Activated B cell treated with CpG ODN at 0.5 μM for 24 hours (primary cell): ENCODE measurements around the gene C19orf81. TPM values are rescaled to one million over a fixed set of nuclear protein-coding genes. Genes with fewer than 3 reads are reported as not detected.

ENCODE experiments used
- ATAC-seq: fragments of 200-7000 bp; cut with Tn5 transposase; one replicate; pipeline ENCODE4 v1.10.0; 2021; ENCODE audit warnings: low read depth, mild to moderate bottlenecking, moderate library complexity
- CTCF ChIA-PET: fragments of 350-600 bp; sonication (Branson Sonifier 250); formaldehyde crosslinking; loops from one replicate; lab custom pipeline; 2021; ENCODE audit warnings: antibody characterized with exemption; lab: Charles Lee
- POLR2A ChIA-PET: fragments of 350-600 bp; sonication (Branson Sonifier 250); formaldehyde crosslinking; loops from one replicate; lab custom pipeline; 2021; ENCODE audit warnings: antibody characterized with exemption; lab: Charles Lee
- DNase-seq: peaks from one replicate; pipeline ENCODE4 v3.0.0; 2022
- H3K27ac Mint-ChIP-seq: one replicate; pipeline ENCODE4 v1.8.0; 2020; ENCODE audit warnings: mixed read lengths
- H3K27me3 Mint-ChIP-seq: one replicate; pipeline ENCODE4 v1.8.0; 2021; ENCODE audit warnings: mixed read lengths
- H3K36me3 Mint-ChIP-seq: one replicate; pipeline ENCODE4 v1.8.0; 2021; ENCODE audit warnings: low read depth, mixed read lengths
- H3K4me1 Mint-ChIP-seq: one replicate; pipeline ENCODE4 v1.8.0; 2021; ENCODE audit warnings: mixed read lengths
- H3K4me3 Mint-ChIP-seq: one replicate; pipeline ENCODE4 v1.8.0; 2020; ENCODE audit warnings: mild to moderate bottlenecking, mixed read lengths
- H3K9me3 Mint-ChIP-seq: one replicate; pipeline ENCODE4 v1.8.0; 2020; ENCODE audit warnings: mixed read lengths
- intact Hi-C: fragments of 100-400 bp; cut with micrococcal nuclease; formaldehyde crosslinking; loops from one replicate; pipeline ENCODE4 v1.15.1; 2024
- total RNA-seq: library from RNA; stranded (reverse); gene quantifications from 2 replicates; pipeline ENCODE4 v1.2.3, GENCODE V29; 2022
- TF ChIP-seq, protein P1 (sequence below): fragments of 200-600 bp; IDR thresholded peaks from one replicate; pipeline ENCODE4 v1.8.0; 2022; ENCODE audit warnings: antibody characterized with exemption, mild to moderate bottlenecking

C19orf81 gene
- 0.69 TPM in 1 of 2 replicates, not detected in the other for total RNA-seq

DNA sequence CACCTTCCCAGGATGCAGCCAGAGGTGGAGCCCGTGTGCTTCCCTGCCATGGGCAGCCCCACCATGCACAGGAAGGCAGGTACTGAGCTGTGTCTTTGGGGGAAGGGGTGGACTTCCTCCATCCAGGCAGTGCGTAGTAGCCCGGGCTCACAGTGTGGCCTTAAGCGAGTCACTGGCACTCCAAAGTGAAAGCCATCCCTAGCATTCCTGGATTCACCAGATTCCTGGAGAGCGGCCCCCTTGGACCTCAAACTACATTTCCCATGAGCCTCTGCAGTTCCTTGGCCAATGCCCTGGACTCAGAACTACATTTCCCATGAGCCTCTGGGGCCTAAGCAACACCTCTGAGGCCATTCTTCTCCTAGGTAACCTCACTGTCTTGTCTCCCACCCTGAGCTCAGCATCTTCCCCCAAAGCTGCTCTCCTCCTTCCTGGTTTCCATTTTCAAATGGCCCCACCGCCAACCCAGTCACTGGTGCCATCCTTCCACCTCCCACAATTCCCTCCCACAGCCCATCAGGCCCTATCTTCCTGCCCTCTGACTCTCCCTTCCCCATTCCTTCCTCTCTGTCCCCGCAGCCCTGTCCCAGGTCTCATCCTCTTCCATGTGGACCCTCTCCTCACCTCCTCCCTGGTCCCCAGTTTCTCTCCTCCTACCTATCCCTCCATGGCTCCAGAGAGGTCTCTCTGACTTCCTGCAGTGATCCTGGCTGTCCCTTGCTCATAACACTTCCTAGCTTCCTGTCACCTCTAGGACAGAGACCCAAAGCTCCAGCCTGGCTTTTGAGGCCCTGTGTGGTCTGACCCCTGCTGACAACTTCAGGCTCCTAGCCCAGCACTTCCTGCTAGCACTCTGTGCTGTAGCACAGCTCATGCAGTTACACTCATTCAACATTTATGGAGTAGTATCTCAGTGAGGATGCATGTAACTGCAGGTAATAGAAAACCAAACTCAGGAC is at the start of gene C19orf81:
TSS of gene C19orf81 (plus strand) at position 13 of the 959 bp plus-strand sequence. CDS start at position 13, 0 bp downstream.
- Mint-ChIP-seq H3K4me1 (no peaks in the 10 kb centered on the region), H3K36me3 (no peaks in the 10 kb centered on the region), H3K27me3 (peaks cover 26% of the 10 kb centered on the region), H3K27ac (no peak within 1 kb of the TSS), H3K4me3 (no peak within 1 kb of the TSS), H3K9me3 (peaks cover 4% of the 10 kb centered on the region)
- ATAC-seq (no peak), DNase-seq (no peak)
- intact Hi-C loops = no loop called here
- TF ChIP-seq, protein P1, sequence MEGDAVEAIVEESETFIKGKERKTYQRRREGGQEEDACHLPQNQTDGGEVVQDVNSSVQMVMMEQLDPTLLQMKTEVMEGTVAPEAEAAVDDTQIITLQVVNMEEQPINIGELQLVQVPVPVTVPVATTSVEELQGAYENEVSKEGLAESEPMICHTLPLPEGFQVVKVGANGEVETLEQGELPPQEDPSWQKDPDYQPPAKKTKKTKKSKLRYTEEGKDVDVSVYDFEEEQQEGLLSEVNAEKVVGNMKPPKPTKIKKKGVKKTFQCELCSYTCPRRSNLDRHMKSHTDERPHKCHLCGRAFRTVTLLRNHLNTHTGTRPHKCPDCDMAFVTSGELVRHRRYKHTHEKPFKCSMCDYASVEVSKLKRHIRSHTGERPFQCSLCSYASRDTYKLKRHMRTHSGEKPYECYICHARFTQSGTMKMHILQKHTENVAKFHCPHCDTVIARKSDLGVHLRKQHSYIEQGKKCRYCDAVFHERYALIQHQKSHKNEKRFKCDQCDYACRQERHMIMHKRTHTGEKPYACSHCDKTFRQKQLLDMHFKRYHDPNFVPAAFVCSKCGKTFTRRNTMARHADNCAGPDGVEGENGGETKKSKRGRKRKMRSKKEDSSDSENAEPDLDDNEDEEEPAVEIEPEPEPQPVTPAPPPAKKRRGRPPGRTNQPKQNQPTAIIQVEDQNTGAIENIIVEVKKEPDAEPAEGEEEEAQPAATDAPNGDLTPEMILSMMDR = no peak
- CTCF ChIA-PET = interaction anchor here (1.2 kb wide), 1 partner anchor 514 kb away, joined by 3 read pairs; no protein-coding TSS in a partner anchor
- POLR2A ChIA-PET = no interaction called here

DNA sequence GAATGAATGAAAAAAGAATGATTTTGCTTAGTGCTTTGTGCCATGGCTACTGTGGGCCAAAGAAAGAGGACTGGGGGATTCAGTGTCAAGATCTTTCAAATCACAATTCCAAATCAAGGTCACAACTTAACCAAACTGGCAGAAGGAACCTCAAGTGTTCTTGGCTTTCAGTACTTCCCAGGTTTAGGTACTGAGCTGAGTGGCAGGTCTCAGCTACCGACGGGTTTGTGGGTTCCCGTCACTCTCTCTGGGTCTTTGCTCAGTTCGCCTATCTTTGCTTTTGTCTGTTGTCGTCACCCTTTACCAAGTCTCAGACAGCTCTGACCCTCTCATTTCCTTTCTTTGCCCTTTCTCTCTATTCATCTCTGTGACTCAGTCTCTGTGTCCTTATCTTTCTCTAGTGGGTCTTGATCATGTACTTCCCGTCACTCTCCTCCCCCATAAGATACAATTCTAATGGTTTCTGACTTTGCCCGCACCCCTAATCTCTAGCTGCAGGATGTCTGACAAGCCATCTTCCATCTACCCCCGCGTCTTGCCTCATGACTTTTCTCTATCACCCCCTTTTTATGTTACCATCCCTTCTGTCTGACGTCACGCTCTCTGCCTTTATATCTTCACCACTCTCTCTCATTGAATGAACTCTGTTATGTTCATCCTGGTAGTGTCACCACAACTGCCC is 47.7 kb upstream of the C19orf81 start:
- ChIA-PET CTCF (no interaction called here), POLR2A (no interaction called here)
- DNase-seq (no peak), ATAC-seq (no peak)
- intact Hi-C loops = no loop called here
- Mint-ChIP-seq H3K9me3 (no peaks in the 10 kb centered on the region), H3K36me3 (no peaks in the 10 kb centered on the region), H3K27ac (no peak overlapping the region), H3K27me3 (peaks cover 32% of the 10 kb centered on the region), H3K4me3 (no peak overlapping the region), H3K4me1 (no peaks in the 10 kb centered on the region)
- TF ChIP-seq, protein P1 = no peak

DNA sequence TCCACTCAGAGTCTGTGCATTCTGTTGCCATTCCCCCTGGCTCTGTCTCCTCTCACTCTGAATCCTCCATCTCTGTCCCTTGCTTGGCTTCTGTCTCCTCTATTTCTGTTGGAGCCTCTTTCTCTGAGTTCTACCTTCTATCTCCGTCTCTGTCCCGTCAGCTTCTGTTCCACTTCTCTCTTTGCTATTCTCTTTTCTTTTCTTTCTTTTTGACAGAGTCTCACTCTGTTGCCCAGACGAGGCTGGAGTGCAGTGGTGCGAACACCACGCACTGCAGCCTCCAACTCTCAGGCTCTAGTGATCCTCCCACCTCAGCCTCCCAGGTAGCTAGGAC is 47.2 kb upstream of the C19orf81 start:
- ChIA-PET CTCF (no interaction called here), POLR2A (no interaction called here)
- ATAC-seq (no peak), DNase-seq (no peak)
- intact Hi-C loops = no loop called here
- H3K27ac Mint-ChIP-seq = no peak overlapping the region
- H3K9me3 Mint-ChIP-seq = no peaks in the 10 kb centered on the region
- peaks cover 34% of the 10 kb centered on the region for H3K27me3 Mint-ChIP-seq
- H3K4me3 Mint-ChIP-seq = no peak overlapping the region
- H3K4me1 Mint-ChIP-seq = no peaks in the 10 kb centered on the region
- TF ChIP-seq, protein P1 = no peak
- no peaks in the 10 kb centered on the region for H3K36me3 Mint-ChIP-seq

- POLR2A ChIA-PET = no interaction called here
These were observed 46.7 kb upstream of the C19orf81 start for GRCh38 chr19:50602496-50602895.

More at GRCh38 chr19:50602496-50602895, 46.7 kb upstream of the C19orf81 start:
- peaks cover 38% of the 10 kb centered on the region for H3K27me3 Mint-ChIP-seq
- H3K4me3 Mint-ChIP-seq = no peak overlapping the region
- no peaks in the 10 kb centered on the region for H3K36me3 Mint-ChIP-seq
- intact Hi-C loops = no loop called here
- ATAC-seq (no peak), DNase-seq (no peak)
- CTCF ChIA-PET = no interaction called here
- no peak overlapping the region for H3K27ac Mint-ChIP-seq
- peaks cover 3% of the 10 kb centered on the region for H3K9me3 Mint-ChIP-seq
- H3K4me1 Mint-ChIP-seq = peaks cover 4% of the 10 kb centered on the region
- TF ChIP-seq, protein P1 = no peak
